Measurements from ENCODE around the gene CRTC3. TPM values are rescaled to one million over a fixed set of nuclear protein-coding genes. Genes with fewer than 3 reads are reported as not detected.

The CRTC3 gene
- total RNA-seq, 1 experiment from 2014 or later: 3.9 TPM

DNA sequence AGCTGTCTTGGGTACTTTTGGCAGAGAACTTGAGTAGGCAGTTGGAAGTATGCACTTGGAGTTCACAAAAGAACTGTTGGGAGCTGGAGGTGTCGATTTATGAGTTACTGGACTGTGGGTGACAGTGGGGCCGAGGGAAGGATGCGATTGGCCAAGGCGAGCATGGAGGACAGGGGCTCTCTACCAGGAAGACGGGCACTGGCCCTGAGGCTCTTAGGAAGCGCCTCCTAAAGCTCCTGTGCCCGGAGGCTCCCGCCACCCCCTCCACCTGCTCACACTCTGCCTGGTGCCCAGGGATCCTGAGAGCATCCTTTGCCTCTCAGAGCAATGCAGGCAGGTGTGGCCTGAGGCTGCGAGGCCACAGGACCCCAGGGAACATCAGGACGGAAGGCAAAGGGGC is 69.0 kb downstream of the CRTC3 start:
- no peak overlapping the region for H4K8ac ChIP-seq (replicated peaks; ENCODE audit: insufficient read length, low read depth, low read length)
- H3K23me2 ChIP-seq (ENCODE audit: insufficient read length, low read depth, low read length, poor library complexity, severe bottlenecking): no peaks in the 10 kb centered on the region
- H3K79me2 ChIP-seq (ENCODE audit: insufficient read depth, low read length): no peaks in the 10 kb centered on the region
- no peaks in the 10 kb centered on the region for H4K20me1 ChIP-seq (ENCODE audit: control insufficient read depth, insufficient read depth, insufficient read length)
- no peak overlapping the region for H3T11ph ChIP-seq (ENCODE audit: low read length)
- H3K4ac ChIP-seq (ENCODE audit: low read depth, low read length): no peak overlapping the region
- Mint-ChIP-seq H3K27me3 (ENCODE audit: low read depth) (no peaks in the 10 kb centered on the region), H3K4me1 (peaks cover 12 to 17% of the 10 kb centered on the region in 2 experiments), H3K27ac (peak overlapping the region in 2 of 3 experiments; percentile 1 to 15; a peak in 2 of 7 replicates), H3K9me3 (no peaks in the 10 kb centered on the region), H3K36me3 (ENCODE audit: insufficient read depth in 1 of 3, low read depth in 3 of 3) (no peaks in the 10 kb centered on the region), H3K4me3 (no peak overlapping the region)
- no peak overlapping the region for H3K23ac ChIP-seq (ENCODE audit: insufficient read length, low read depth, low read length)
- H4K5ac ChIP-seq (ENCODE audit: insufficient read length, low read depth, low read length): no peak overlapping the region
- no peak overlapping the region for H3K18ac ChIP-seq (ENCODE audit: insufficient read length, low read depth, low read length)
- no peaks in the 10 kb centered on the region for H3K27me3 ChIP-seq (ENCODE audit: insufficient read depth, low read length)
- H2BK120ac ChIP-seq (ENCODE audit: low read depth, low read length, poor library complexity, severe bottlenecking): no peak overlapping the region
- no peak overlapping the region for H3K56ac ChIP-seq (ENCODE audit: insufficient read length, low read depth, low read length)
- H3K4me1 ChIP-seq (ENCODE audit: insufficient read depth, low read length): no peaks in the 10 kb centered on the region; the same call in 1 of the 2 replicates
- no peak overlapping the region for H3K9ac ChIP-seq (ENCODE audit: extremely low read depth, insufficient read length, low read length)
- TF ChIP-seq, protein P1, sequence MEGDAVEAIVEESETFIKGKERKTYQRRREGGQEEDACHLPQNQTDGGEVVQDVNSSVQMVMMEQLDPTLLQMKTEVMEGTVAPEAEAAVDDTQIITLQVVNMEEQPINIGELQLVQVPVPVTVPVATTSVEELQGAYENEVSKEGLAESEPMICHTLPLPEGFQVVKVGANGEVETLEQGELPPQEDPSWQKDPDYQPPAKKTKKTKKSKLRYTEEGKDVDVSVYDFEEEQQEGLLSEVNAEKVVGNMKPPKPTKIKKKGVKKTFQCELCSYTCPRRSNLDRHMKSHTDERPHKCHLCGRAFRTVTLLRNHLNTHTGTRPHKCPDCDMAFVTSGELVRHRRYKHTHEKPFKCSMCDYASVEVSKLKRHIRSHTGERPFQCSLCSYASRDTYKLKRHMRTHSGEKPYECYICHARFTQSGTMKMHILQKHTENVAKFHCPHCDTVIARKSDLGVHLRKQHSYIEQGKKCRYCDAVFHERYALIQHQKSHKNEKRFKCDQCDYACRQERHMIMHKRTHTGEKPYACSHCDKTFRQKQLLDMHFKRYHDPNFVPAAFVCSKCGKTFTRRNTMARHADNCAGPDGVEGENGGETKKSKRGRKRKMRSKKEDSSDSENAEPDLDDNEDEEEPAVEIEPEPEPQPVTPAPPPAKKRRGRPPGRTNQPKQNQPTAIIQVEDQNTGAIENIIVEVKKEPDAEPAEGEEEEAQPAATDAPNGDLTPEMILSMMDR (conservative IDR thresholded peaks at IDR 0.05): no peak
- no peak for DNase-seq
- H4K91ac ChIP-seq (ENCODE audit: insufficient read length, low read depth, low read length): no peak overlapping the region
- H2AK5ac ChIP-seq (ENCODE audit: insufficient read length, low read length): no peak overlapping the region
- no peak overlapping the region for H2BK20ac ChIP-seq (ENCODE audit: low read depth, low read length, poor library complexity, severe bottlenecking)
- no peak overlapping the region for H2AFZ ChIP-seq (ENCODE audit: low read length)
- H3K14ac ChIP-seq (ENCODE audit: insufficient read depth, low read length): no peak overlapping the region; the same call in 1 of the 2 replicates
- H2BK5ac ChIP-seq (ENCODE audit: insufficient read length, low read length): no peak overlapping the region
- H3K79me1 ChIP-seq (ENCODE audit: insufficient read depth, low read depth, low read length, poor library complexity, severe bottlenecking): no peaks in the 10 kb centered on the region
- no peak overlapping the region for H2BK15ac ChIP-seq (ENCODE audit: low read depth, low read length)
- H2BK12ac ChIP-seq (ENCODE audit: insufficient read length, low read depth, low read length): no peak overlapping the region
- no peaks in the 10 kb centered on the region for H3K9me3 ChIP-seq (ENCODE audit: control insufficient read depth, low read depth, low read length)
- H3K27ac ChIP-seq (ENCODE audit: insufficient read length, low read depth, low read length): no peak overlapping the region
- no CpG with 5 or more reads among the region's 10 CpGs for WGBS (ENCODE audit: extremely low coverage, insufficient read length, low lambda C conversion rate)
- no peak overlapping the region for H3K4me2 ChIP-seq (ENCODE audit: insufficient read depth, insufficient read length, low read length)
